HG02759 (cell line): ENCODE measurements around the gene CLNK.
A peak's percentile ranks its signal among the peaks of the same experiment; 100 is the strongest.

Experiments
- ATAC-seq: cut with Tn5 transposase; IDR thresholded peaks from one replicate; pipeline ENCODE4 v1.9.1; 2021; ENCODE audit warnings: mild to moderate bottlenecking, moderate library complexity; ENCODE audit not compliant: unreplicated experiment

The CLNK gene

GRCh38 chr4:10701702-10702460 is 17.3 kb upstream of the CLNK start:
- ATAC-seq, result no peak

GRCh38 chr4:10701161-10701560 is 16.6 kb upstream of the CLNK start:
- no peak for ATAC-seq

- no peak for ATAC-seq
Observed at GRCh38 chr4:10698172-10698571, 13.6 kb upstream of the CLNK start.

- no peak for ATAC-seq
Observed at GRCh38 chr4:10697086-10697485, 12.5 kb upstream of the CLNK start.

- no peak for ATAC-seq
Observed at GRCh38 chr4:10696253-10696652, 11.7 kb upstream of the CLNK start.

- ATAC-seq, result no peak
Observed at GRCh38 chr4:10694828-10695209, 10.3 kb upstream of the CLNK start.

- no peak for ATAC-seq
Observed at GRCh38 chr4:10694151-10694827, 9.7 kb upstream of the CLNK start.

GRCh38 chr4:10691651-10692050 is 7.1 kb upstream of the CLNK start:
- no peak for ATAC-seq

- peak; percentile 31 for ATAC-seq
Observed at GRCh38 chr4:10690185-10690907, 5.8 kb upstream of the CLNK start.

GRCh38 chr4:10688846-10689245 is 4.3 kb upstream of the CLNK start:
- ATAC-seq, result no peak

- ATAC-seq, result peak; percentile 22
Observed at GRCh38 chr4:10688022-10688421, 3.5 kb upstream of the CLNK start.

- ATAC-seq, result no peak
Observed at GRCh38 chr4:10687526-10687925, 3.0 kb upstream of the CLNK start.

GRCh38 chr4:10682397-10682796 is 2.2 kb downstream of the CLNK start:
- no peak for ATAC-seq

- ATAC-seq, result peak; percentile 53
Observed at GRCh38 chr4:10677796-10678497, 6.6 kb downstream of the CLNK start.

- ATAC-seq, result peak; percentile 63
Observed at GRCh38 chr4:10673817-10674369, 10.7 kb downstream of the CLNK start.

- no peak for ATAC-seq
Observed at GRCh38 chr4:10672379-10672778, 12.2 kb downstream of the CLNK start.

GRCh38 chr4:10671799-10672198 is 12.8 kb downstream of the CLNK start:
- no peak for ATAC-seq

GRCh38 chr4:10671366-10671765 is 13.2 kb downstream of the CLNK start:
- peak; percentile 89 for ATAC-seq

GRCh38 chr4:10670321-10670720 is 14.2 kb downstream of the CLNK start:
- ATAC-seq, result no peak

GRCh38 chr4:10667701-10668326 is 16.8 kb downstream of the CLNK start:
- ATAC-seq, result no peak
